OCI-LY7 (cell line): ENCODE results near the gene MKKS. TPM values are rescaled to one million over a fixed set of nuclear protein-coding genes. Genes with fewer than 3 reads are reported as not detected.

Source experiments
- BruUV-seq: library from RNA; stranded (reverse); fragments of 400-500 nt; replicated peaks from 2 replicates; lab custom pipeline; 2021; lab: Mats Ljungman, UMichigan
- CTCF ChIA-PET: fragments of 300-600 bp; sonication (Branson Sonifier 250); formaldehyde crosslinking; loops from one replicate; lab custom pipeline; 2022; ENCODE audit warnings: antibody characterized with exemption; ENCODE audit not compliant: unreplicated experiment; lab: Charles Lee
- POLR2A ChIA-PET: fragments of 300-600 bp; sonication (Branson Sonifier 250); formaldehyde crosslinking; loops from one replicate; lab custom pipeline; 2022; ENCODE audit warnings: antibody characterized with exemption; lab: Charles Lee
- DNase-seq: peaks from one replicate; pipeline ENCODE4 v3.0.0-alpha.2; 2015; ENCODE audit warnings: low spot score
- H2AFZ ChIP-seq: fragments of 200-600 bp; sonication (generic), shearing (Covaris generic); 2 replicates; pipeline ENCODE4 v1.6.1; 2014; ENCODE audit warnings: mild to moderate bottlenecking, antibody characterized with exemption, low read length, moderate library complexity
- H3K27ac ChIP-seq: fragments of 200-600 bp; sonication (generic); 2 replicates; pipeline ENCODE4 v1.5.1; 2014; ENCODE audit warnings: mixed run types, low read depth, mild to moderate bottlenecking, moderate library complexity, low read length, inconsistent platforms; ENCODE audit not compliant: poor library complexity, severe bottlenecking
- H3K36me3 ChIP-seq: fragments of 200-600 bp; sonication (generic); 2 replicates; pipeline ENCODE4 v1.6.1; 2014; ENCODE audit warnings: mild to moderate bottlenecking, antibody characterized with exemption, low read length, moderate library complexity, mixed read lengths; ENCODE audit not compliant: insufficient read depth
- H3K4me1 ChIP-seq: fragments of 200-600 bp; sonication (generic); 2 replicates; pipeline ENCODE4 v1.5.1; 2014; ENCODE audit warnings: mild to moderate bottlenecking, low read length; ENCODE audit not compliant: insufficient read depth, poor library complexity, severe bottlenecking
- H3K4me2 ChIP-seq: fragments of 200-600 bp; sonication (generic); 2 replicates; pipeline ENCODE4 v1.6.1; 2014; ENCODE audit warnings: mild to moderate bottlenecking, low read length
- H3K4me3 ChIP-seq: fragments of 200-600 bp; sonication (generic); 2 replicates; pipeline ENCODE4 v1.5.1; 2014; ENCODE audit warnings: mild to moderate bottlenecking, low read depth, low read length; ENCODE audit not compliant: poor library complexity, severe bottlenecking
- H3K79me2 ChIP-seq: fragments of 200-600 bp; sonication (generic); 2 replicates; pipeline ENCODE4 v1.6.1; 2016; ENCODE audit warnings: low read depth, mild to moderate bottlenecking, low read length, moderate library complexity, mixed read lengths; ENCODE audit not compliant: insufficient read depth
- H3K9me2 ChIP-seq: fragments of 200-600 bp; sonication (generic); 2 replicates; pipeline ENCODE4 v1.6.1; 2016; ENCODE audit warnings: mild to moderate bottlenecking, low read length, mixed read lengths; ENCODE audit not compliant: insufficient read depth
- H3K9me3 ChIP-seq: fragments of 200-600 bp; sonication (generic); 2 replicates; pipeline ENCODE4 v1.6.1; 2014; ENCODE audit warnings: mild to moderate bottlenecking, mixed run types, low read length, mixed read lengths
- H4K20me1 ChIP-seq: fragments of 200-600 bp; sonication (generic); 2 replicates; pipeline ENCODE4 v1.6.1; 2014; ENCODE audit warnings: mild to moderate bottlenecking, antibody characterized with exemption, low read length, moderate library complexity, mixed read lengths; ENCODE audit not compliant: insufficient read depth
- CTCF ChIP-seq: fragments of 200-600 bp; sonication (generic); conservative IDR thresholded peaks from 2 replicates; pipeline ENCODE4 v1.5.1; 2014; ENCODE audit warnings: mild to moderate bottlenecking, antibody characterized with exemption, low read length, moderate library complexity, mixed read lengths
- EZH2phosphoT487 ChIP-seq: fragments of 200-600 bp; sonication (generic); IDR thresholded peaks from 2 replicates; pipeline ENCODE4 v1.6.1; 2018; ENCODE audit warnings: low read depth, borderline replicate concordance, mild to moderate bottlenecking, mixed run types, antibody characterized with exemption, low read length, moderate library complexity, mixed read lengths
- intact Hi-C: fragments of 100-400 bp; cut with micrococcal nuclease; formaldehyde crosslinking; loops from one replicate; pipeline ENCODE4 v1.10.0; 2022; ENCODE audit not compliant: unreplicated experiment
- total RNA-seq, 2 experiments: library from RNA; depleted of rRNA in 1 of 2; stranded (reverse); fragments of >200 nt in 1 of 2; shearing (Covaris generic) in 1 of 2; gene quantifications; 2 replicates each; pipeline ENCODE4 v1.2.3, GENCODE V29; 2014 to 2022

The MKKS gene
- total RNA-seq, 2 experiments from 2014 or later = 1.0 to 5.6 TPM

DNA sequence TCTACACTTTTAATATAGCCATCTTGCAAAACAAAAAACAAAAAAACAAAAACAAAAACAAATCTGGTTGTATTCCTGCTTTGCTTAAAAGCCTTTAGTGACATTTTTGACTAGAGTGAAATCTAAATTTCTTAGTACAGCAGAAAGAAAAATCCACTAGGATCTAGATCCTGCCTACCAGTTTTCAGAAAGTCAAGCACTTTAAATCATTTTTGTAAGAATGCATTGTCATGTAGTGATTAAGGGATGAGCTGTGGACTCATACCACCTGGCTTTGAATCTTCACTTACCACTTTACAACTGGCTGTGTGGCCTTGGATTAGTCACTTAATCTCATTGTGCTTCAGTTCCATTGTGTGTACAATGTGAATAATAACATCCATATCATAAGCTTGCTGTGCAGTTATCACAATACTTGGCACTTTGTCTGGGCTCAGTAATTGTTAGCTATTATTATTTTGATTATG lies 4.0 kb downstream of the MKKS start:
- no peak overlapping the region for H2AFZ ChIP-seq
- H3K9me3 ChIP-seq = no peaks in the 10 kb centered on the region
- no peak overlapping the region for H3K4me3 ChIP-seq
- H3K9me2 ChIP-seq = no peaks in the 10 kb centered on the region
- BruUV-seq = no TSS peak
- 0 out of 2 replicates have a peak, but pooled peaks cover 6% of the 10 kb centered on the region for H4K20me1 ChIP-seq
- POLR2A ChIA-PET = interaction anchor here (0.9 kb wide), 1 partner anchor 16 kb away, joined by 3 read pairs; no protein-coding TSS in a partner anchor
- H3K79me2 ChIP-seq = no peaks in the 10 kb centered on the region
- peaks cover 13% of the 10 kb centered on the region for H3K4me1 ChIP-seq
- CTCF ChIA-PET = no interaction called here
- intact Hi-C loops = loop anchor here (10.0 kb wide), 1 partner anchor 395 kb away; the partner anchor contains the start of gene ANKEF1
- H3K36me3 ChIP-seq = no peaks in the 10 kb centered on the region
- no peak for TF ChIP-seq CTCF
- TF ChIP-seq EZH2phosphoT487 = no peak
- DNase-seq = no peak
- no peak overlapping the region for H3K27ac ChIP-seq
- no peak overlapping the region for H3K4me2 ChIP-seq

GRCh38 chr20:10429443-10429981 lies 4.5 kb downstream of the MKKS start:
- Histone ChIP-seq H2AFZ (no peak overlapping the region), H3K4me3 (no peak overlapping the region), H3K27ac (no peak overlapping the region), H4K20me1 (0 out of 2 replicates have a peak, but pooled peaks cover 6% of the 10 kb centered on the region), H3K9me3 (no peaks in the 10 kb centered on the region), H3K4me1 (peaks cover 13% of the 10 kb centered on the region), H3K9me2 (no peaks in the 10 kb centered on the region), H3K4me2 (no peak overlapping the region), H3K36me3 (no peaks in the 10 kb centered on the region), H3K79me2 (no peaks in the 10 kb centered on the region)
- ChIA-PET POLR2A (no interaction called here), CTCF (no interaction called here)
- BruUV-seq = no TSS peak
- DNase-seq = no peak
- TF ChIP-seq EZH2phosphoT487 (no peak), CTCF (no peak)
- intact Hi-C loops = no loop called here

- H4K20me1 ChIP-seq = 0 out of 2 replicates have a peak, but pooled peaks cover 6% of the 10 kb centered on the region
- CTCF ChIA-PET = no interaction called here
- intact Hi-C loops = no loop called here
- no peak overlapping the region for H3K27ac ChIP-seq
- no peak for DNase-seq
- no peaks in the 10 kb centered on the region for H3K79me2 ChIP-seq
- BruUV-seq = no TSS peak
- no peaks in the 10 kb centered on the region for H3K9me2 ChIP-seq
- no peak overlapping the region for H2AFZ ChIP-seq
- no peak for TF ChIP-seq CTCF
- no peak for TF ChIP-seq EZH2phosphoT487
- H3K4me1 ChIP-seq = peaks cover 2% of the 10 kb centered on the region
- no peak overlapping the region for H3K4me3 ChIP-seq
- H3K36me3 ChIP-seq = no peaks in the 10 kb centered on the region
- POLR2A ChIA-PET = interaction anchor here (0.7 to 1.3 kb wide), 3 partner anchors 9 to 23 kb away, joined by 3 read pairs; no protein-coding TSS in a partner anchor
- no peak overlapping the region for H3K4me2 ChIP-seq
- H3K9me3 ChIP-seq = no peaks in the 10 kb centered on the region
Observed at GRCh38 chr20:10428008-10428407, 6.0 kb downstream of the MKKS start.
